Neuronal stem cell (in vitro differentiated cells): ENCODE data around the gene PCED1B.

Source experiments
- DNase-seq: peaks from one replicate; pipeline ENCODE4 v3.0.0-alpha.2; 2013; ENCODE audit warnings: low spot score
- H2AFZ ChIP-seq: one replicate; pipeline ENCODE4 v1.6.1; 2013; ENCODE audit warnings: mild to moderate bottlenecking, low read length, inconsistent platforms
- H2AK5ac ChIP-seq: 2 replicates; pipeline ENCODE4 v1.6.1; 2013; ENCODE audit warnings: low read depth, mild to moderate bottlenecking, inconsistent platforms, low read length, moderate library complexity, mixed read lengths
- H2BK120ac ChIP-seq: 2 replicates; pipeline ENCODE4 v1.6.1; 2013; ENCODE audit warnings: low read depth, mild to moderate bottlenecking, inconsistent platforms, low read length, moderate library complexity, mixed read lengths
- H2BK12ac ChIP-seq: one replicate; pipeline ENCODE4 v1.6.1; 2013; ENCODE audit warnings: low read length, inconsistent platforms
- H2BK15ac ChIP-seq: 2 replicates; pipeline ENCODE4 v1.6.1; 2013; ENCODE audit warnings: mild to moderate bottlenecking, low read length, inconsistent platforms, mixed read lengths
- H2BK5ac ChIP-seq: one replicate; pipeline ENCODE4 v1.6.1; 2013; ENCODE audit warnings: inconsistent platforms, mild to moderate bottlenecking, low read length, moderate library complexity
- H3K14ac ChIP-seq: one replicate; pipeline ENCODE4 v1.6.1; 2013; ENCODE audit warnings: low read length, inconsistent platforms
- H3K18ac ChIP-seq: 2 replicates; pipeline ENCODE4 v1.6.1; 2013; ENCODE audit warnings: low read length, inconsistent platforms
- H3K23ac ChIP-seq: 2 replicates; pipeline ENCODE4 v1.6.1; 2013; ENCODE audit warnings: low read depth, mild to moderate bottlenecking, mixed read lengths, low read length, inconsistent platforms; ENCODE audit not compliant: poor library complexity
- H3K27ac ChIP-seq: replicated peaks from 3 replicates; pipeline ENCODE4 v1.5.1; 2013; ENCODE audit warnings: low read length, inconsistent platforms
- H3K27me3 ChIP-seq, 3 experiments: 2 replicates each; pipeline ENCODE4 v1.6.1; 2013; ENCODE audit warnings: low read length in 3 of 3, mild to moderate bottlenecking in 2 of 3, inconsistent platforms in 1 of 3, low read depth in 1 of 3, mixed read lengths in 1 of 3, moderate library complexity in 1 of 3; ENCODE audit not compliant: control insufficient read depth in 3 of 3, insufficient read depth in 3 of 3
- H3K36me3 ChIP-seq, 2 donors: replicated peaks in 1 of 2; 2 replicates each; pipeline ENCODE4 v1.6.1; 2013; ENCODE audit warnings: low read length in 2 of 2; ENCODE audit not compliant: control insufficient read depth in 2 of 2, insufficient read depth in 2 of 2
- H3K4ac ChIP-seq: 2 replicates; pipeline ENCODE4 v1.6.1; 2013; ENCODE audit warnings: inconsistent platforms, mild to moderate bottlenecking, low read length, moderate library complexity
- H3K4me1 ChIP-seq, 2 donors: 1 replicate in 1 of 2; 2 replicates in 1 of 2; pipeline ENCODE4 v1.6.1; 2013; ENCODE audit warnings: low read length in 2 of 2, low read depth in 1 of 2; ENCODE audit not compliant: control insufficient read depth in 2 of 2, insufficient read depth in 1 of 2
- H3K4me2 ChIP-seq: one replicate; pipeline ENCODE4 v1.6.1; 2013; ENCODE audit warnings: mild to moderate bottlenecking, low read length, inconsistent platforms; ENCODE audit not compliant: insufficient read depth, poor library complexity, severe bottlenecking
- H3K4me3 ChIP-seq, 2 donors: 2 replicates each; pipeline ENCODE4 v1.5.1; 2013; ENCODE audit warnings: low read length in 2 of 2, mild to moderate bottlenecking in 2 of 2, inconsistent platforms in 1 of 2, moderate library complexity in 1 of 2
- H3K79me1 ChIP-seq: one replicate; pipeline ENCODE4 v1.6.1; 2013; ENCODE audit warnings: low read depth, mild to moderate bottlenecking, inconsistent platforms, low read length, moderate library complexity
- H3K9ac ChIP-seq: one replicate; pipeline ENCODE4 v1.6.1; 2013; ENCODE audit warnings: mild to moderate bottlenecking, low read depth, low read length, inconsistent platforms; ENCODE audit not compliant: poor library complexity
- H3K9me3 ChIP-seq, 2 donors: replicated peaks in 1 of 2; 2 replicates each; pipeline versions ENCODE3 to v1.6.1; 2013; ENCODE audit warnings: low read length in 2 of 2, mild to moderate bottlenecking in 2 of 2, inconsistent platforms in 1 of 2, low read depth in 1 of 2, mixed read lengths in 1 of 2, moderate library complexity in 1 of 2; ENCODE audit not compliant: control insufficient read depth in 2 of 2, insufficient read depth in 1 of 2
- H4K8ac ChIP-seq: one replicate; pipeline ENCODE4 v1.6.1; 2013; ENCODE audit warnings: low read depth, mild to moderate bottlenecking, inconsistent platforms, low read length, moderate library complexity
- H4K91ac ChIP-seq: one replicate; pipeline ENCODE4 v1.6.1; 2013; ENCODE audit warnings: low read length, low read depth, mild to moderate bottlenecking, inconsistent platforms; ENCODE audit not compliant: poor library complexity
- WGBS, 2 donors: extraction: QIAGEN DNeasy Blood & Tissue Kit; methylation state at CpG; one replicate each; pipeline ENCODE4 v1.1.7; 2013; ENCODE audit warnings: missing lambda C conversion rate in 2 of 2, mixed read lengths in 1 of 2; ENCODE audit not compliant: insufficient read length in 2 of 2, insufficient replicate concordance in 1 of 2; ENCODE audit errors: extremely low coverage in 2 of 2; 5-methylcytosine and 5-hydroxymethylcytosine counted together

PCED1B gene

GRCh38 chr12:47245623-47246022, 166.2 kb downstream of the PCED1B start:
- no peak overlapping the region for H3K4me3 ChIP-seq
- H2BK15ac ChIP-seq: no peak overlapping the region
- H3K27me3 ChIP-seq: no peaks in the 10 kb centered on the region
- no peak overlapping the region for H2BK5ac ChIP-seq
- H2BK12ac ChIP-seq: no peak overlapping the region
- no peak overlapping the region for H3K23ac ChIP-seq
- no peaks in the 10 kb centered on the region for H3K9me3 ChIP-seq
- H3K79me1 ChIP-seq: no peaks in the 10 kb centered on the region
- H4K91ac ChIP-seq: no peak overlapping the region
- H2AK5ac ChIP-seq: no peak overlapping the region
- no peak for DNase-seq
- no peak overlapping the region for H2AFZ ChIP-seq
- no peak overlapping the region for H3K27ac ChIP-seq
- no peak overlapping the region for H3K9ac ChIP-seq
- no peak overlapping the region for H4K8ac ChIP-seq
- no peaks in the 10 kb centered on the region for H3K36me3 ChIP-seq
- H3K4me1 ChIP-seq: no peaks in the 10 kb centered on the region
- no peak overlapping the region for H3K4me2 ChIP-seq
- no peak overlapping the region for H3K4ac ChIP-seq
- no peak overlapping the region for H3K18ac ChIP-seq
- no peak overlapping the region for H3K14ac ChIP-seq
- no CpG with 5 or more reads among the region's 2 CpGs for WGBS, 2 donors
- H2BK120ac ChIP-seq: no peak overlapping the region

DNA sequence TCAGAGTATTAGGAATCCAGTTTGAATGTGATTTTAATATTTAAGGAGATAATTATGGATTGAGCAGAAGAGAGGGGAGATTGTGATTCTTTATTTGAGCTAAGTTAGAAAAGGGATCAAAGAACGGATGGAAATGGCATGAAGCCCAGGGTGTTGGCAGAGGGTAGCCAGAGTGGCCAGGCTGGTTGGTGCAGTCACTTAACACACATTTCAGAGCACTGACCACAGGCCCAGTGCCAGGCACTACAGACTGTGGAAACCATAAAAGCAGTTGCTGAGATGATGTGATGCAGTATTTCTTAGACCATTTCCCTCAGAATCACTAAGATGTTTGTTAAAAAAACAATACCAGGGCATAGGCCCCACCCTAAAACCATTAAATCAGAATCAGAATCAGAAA, 168.0 kb downstream of the PCED1B start:
- H3K4me3 ChIP-seq: no peak overlapping the region
- H3K4me2 ChIP-seq: no peak overlapping the region
- H3K79me1 ChIP-seq: no peaks in the 10 kb centered on the region
- H4K91ac ChIP-seq: no peak overlapping the region
- no peak overlapping the region for H2BK12ac ChIP-seq
- no peak overlapping the region for H3K4ac ChIP-seq
- H4K8ac ChIP-seq: no peak overlapping the region
- no CpG with 5 or more reads among the region's 1 CpG for WGBS, 2 donors
- H2BK15ac ChIP-seq: no peak overlapping the region
- H3K9me3 ChIP-seq: no peaks in the 10 kb centered on the region
- H2BK120ac ChIP-seq: no peak overlapping the region
- H3K4me1 ChIP-seq: no peaks in the 10 kb centered on the region
- H3K27me3 ChIP-seq: no peaks in the 10 kb centered on the region
- H2BK5ac ChIP-seq: no peak overlapping the region
- no peak overlapping the region for H3K9ac ChIP-seq
- H3K27ac ChIP-seq: no peak overlapping the region
- no peaks in the 10 kb centered on the region for H3K36me3 ChIP-seq
- no peak for DNase-seq
- no peak overlapping the region for H3K18ac ChIP-seq
- no peak overlapping the region for H2AK5ac ChIP-seq
- no peak overlapping the region for H2AFZ ChIP-seq
- no peak overlapping the region for H3K23ac ChIP-seq
- H3K14ac ChIP-seq: no peak overlapping the region

- no peak overlapping the region for H4K91ac ChIP-seq
- H3K79me1 ChIP-seq: no peaks in the 10 kb centered on the region
- H2BK12ac ChIP-seq: no peak overlapping the region
- H3K14ac ChIP-seq: no peak overlapping the region
- no peaks in the 10 kb centered on the region for H3K9me3 ChIP-seq
- H3K4me1 ChIP-seq: no peaks in the 10 kb centered on the region
- no peak overlapping the region for H2AK5ac ChIP-seq
- H3K9ac ChIP-seq: no peak overlapping the region
- no peak overlapping the region for H2BK120ac ChIP-seq
- no peak overlapping the region for H3K23ac ChIP-seq
- no peaks in the 10 kb centered on the region for H3K27me3 ChIP-seq
- no peak overlapping the region for H3K4me3 ChIP-seq
- no CpG with 5 or more reads among the region's 4 CpGs for WGBS, 2 donors
- H3K27ac ChIP-seq: no peak overlapping the region
- no peak overlapping the region for H2BK5ac ChIP-seq
- no peak for DNase-seq
- no peak overlapping the region for H4K8ac ChIP-seq
- no peak overlapping the region for H3K4me2 ChIP-seq
- no peaks in the 10 kb centered on the region for H3K36me3 ChIP-seq
- no peak overlapping the region for H3K4ac ChIP-seq
- no peak overlapping the region for H3K18ac ChIP-seq
- H2AFZ ChIP-seq: no peak overlapping the region
- H2BK15ac ChIP-seq: no peak overlapping the region
These were observed 169.7 kb downstream of the PCED1B start for GRCh38 chr12:47249082-47249481.

DNA sequence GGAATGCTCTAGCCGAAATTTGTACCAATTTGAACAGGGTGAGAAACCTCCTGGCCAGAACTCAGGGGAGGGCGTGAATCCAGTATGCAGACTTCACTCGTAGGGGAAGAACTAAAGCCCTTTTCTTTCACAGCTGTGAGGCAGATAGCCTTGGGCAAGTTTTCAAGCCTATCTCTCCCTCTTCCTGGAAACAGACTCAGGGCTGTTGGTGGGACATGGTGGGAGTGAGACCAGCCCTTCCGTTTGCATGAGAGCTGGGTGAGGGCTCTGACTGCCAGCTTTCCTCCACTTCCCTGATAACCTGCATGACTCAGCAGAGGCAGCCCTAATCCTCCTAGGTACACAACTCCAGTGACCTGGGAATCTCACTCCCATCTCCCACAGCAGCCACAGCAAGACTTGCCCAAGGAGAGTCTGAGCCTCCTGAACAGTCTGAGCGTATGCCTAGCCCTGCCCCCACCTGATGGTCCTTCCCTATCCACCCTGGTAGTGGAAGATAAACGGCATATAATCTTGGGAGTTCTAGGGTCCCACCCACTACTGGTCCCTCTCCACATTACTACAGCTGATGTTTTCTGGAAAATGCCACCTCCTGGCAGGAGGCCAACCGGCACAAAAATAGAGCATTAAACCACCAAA, 170.4 kb downstream of the PCED1B start:
- H2AFZ ChIP-seq: no peak overlapping the region
- no peak overlapping the region for H3K27ac ChIP-seq
- no peak overlapping the region for H3K4me3 ChIP-seq
- no peak overlapping the region for H4K91ac ChIP-seq
- no peak overlapping the region for H3K18ac ChIP-seq
- H3K14ac ChIP-seq: no peak overlapping the region
- no peak overlapping the region for H3K23ac ChIP-seq
- no peak overlapping the region for H3K4me2 ChIP-seq
- no peak overlapping the region for H2BK120ac ChIP-seq
- H3K4me1 ChIP-seq: no peaks in the 10 kb centered on the region
- H3K27me3 ChIP-seq: no peaks in the 10 kb centered on the region
- no peak overlapping the region for H2BK15ac ChIP-seq
- H3K79me1 ChIP-seq: no peaks in the 10 kb centered on the region
- no peaks in the 10 kb centered on the region for H3K9me3 ChIP-seq
- H2AK5ac ChIP-seq: no peak overlapping the region
- no peak overlapping the region for H2BK5ac ChIP-seq
- H3K36me3 ChIP-seq: no peaks in the 10 kb centered on the region
- no peak for DNase-seq
- H4K8ac ChIP-seq: no peak overlapping the region
- no peak overlapping the region for H3K9ac ChIP-seq
- H2BK12ac ChIP-seq: no peak overlapping the region
- H3K4ac ChIP-seq: no peak overlapping the region
- no CpG with 5 or more reads among the region's 7 CpGs for WGBS, 2 donors
